Iris pigment epithelial cell (primary cell): ENCODE results near the gene APBB2.
A peak's percentile ranks its signal among the peaks of the same experiment; 100 is the strongest.
"Not testable (repeated sequence)": the region's sequence is repeated elsewhere in the genome, so short reads cannot be mapped to it uniquely, and the experiment has no call there.

Experiments
- DNase-seq: peaks from one replicate; pipeline ENCODE4 v3.0.0-alpha.2; 2011; ENCODE audit warnings: low read depth

The APBB2 gene

GRCh38 chr4:40938337-40938736, 276.0 kb downstream of the APBB2 start:
- no peak for DNase-seq

GRCh38 chr4:40937140-40937725, 277.1 kb downstream of the APBB2 start:
- DNase-seq, result no peak

GRCh38 chr4:40934676-40935075, 279.7 kb downstream of the APBB2 start:
- DNase-seq, result no peak

GRCh38 chr4:40933272-40934053, 280.9 kb downstream of the APBB2 start:
- DNase-seq, result peak; percentile 86

- DNase-seq, result no peak
Observed at GRCh38 chr4:40931841-40932240, 282.5 kb downstream of the APBB2 start.

- DNase-seq, result no peak
Observed at GRCh38 chr4:40931238-40931637, 283.1 kb downstream of the APBB2 start.

GRCh38 chr4:40927074-40927473, 287.3 kb downstream of the APBB2 start:
- no peak for DNase-seq

GRCh38 chr4:40924793-40925117, 289.6 kb downstream of the APBB2 start:
- DNase-seq, result no peak

GRCh38 chr4:40924096-40924792, 290.1 kb downstream of the APBB2 start:
- peak; percentile 58 for DNase-seq

- DNase-seq, result no peak
Observed at GRCh38 chr4:40923316-40924095, 290.8 kb downstream of the APBB2 start.

GRCh38 chr4:40919976-40920375, 294.4 kb downstream of the APBB2 start:
- DNase-seq, result not testable (repeated sequence)

- DNase-seq, result peak; percentile 90
Observed at GRCh38 chr4:40918330-40918729, 296.0 kb downstream of the APBB2 start.

GRCh38 chr4:40916880-40917279, 297.5 kb downstream of the APBB2 start:
- DNase-seq, result peak; percentile 31

GRCh38 chr4:40916218-40916555, 298.2 kb downstream of the APBB2 start:
- DNase-seq, result peak; percentile 83

GRCh38 chr4:40915318-40916217, 298.8 kb downstream of the APBB2 start:
- peak; percentile 68 for DNase-seq

- peak; percentile 68 for DNase-seq
Observed at GRCh38 chr4:40912460-40913184, 301.7 kb downstream of the APBB2 start.

GRCh38 chr4:40910706-40911105, 303.6 kb downstream of the APBB2 start:
- DNase-seq, result peak; percentile 57

- peak; percentile 85 for DNase-seq
Observed at GRCh38 chr4:40909363-40909876, 304.9 kb downstream of the APBB2 start.

GRCh38 chr4:40908702-40909362, 305.5 kb downstream of the APBB2 start:
- DNase-seq, result peak; percentile 80

GRCh38 chr4:40908297-40908696, 306.0 kb downstream of the APBB2 start:
- no peak for DNase-seq
